Measurements from ENCODE around the gene ADIRF.

ADIRF gene

GRCh38 chr10:86954681-86955500, 13.4 kb upstream of the ADIRF start:
- H3K27me3 Mint-ChIP-seq: no peaks in the 10 kb centered on the region
- H3K4me1 Mint-ChIP-seq (ENCODE audit: low read depth): peaks cover 14% of the 10 kb centered on the region
- peaks cover 8% of the 10 kb centered on the region for H3K36me3 Mint-ChIP-seq
- H3K9me3 Mint-ChIP-seq (ENCODE audit: low read depth): peaks cover 6% of the 10 kb centered on the region
- H3K4me3 Mint-ChIP-seq: no peak overlapping the region
- H3K27ac Mint-ChIP-seq: no peak overlapping the region

DNA sequence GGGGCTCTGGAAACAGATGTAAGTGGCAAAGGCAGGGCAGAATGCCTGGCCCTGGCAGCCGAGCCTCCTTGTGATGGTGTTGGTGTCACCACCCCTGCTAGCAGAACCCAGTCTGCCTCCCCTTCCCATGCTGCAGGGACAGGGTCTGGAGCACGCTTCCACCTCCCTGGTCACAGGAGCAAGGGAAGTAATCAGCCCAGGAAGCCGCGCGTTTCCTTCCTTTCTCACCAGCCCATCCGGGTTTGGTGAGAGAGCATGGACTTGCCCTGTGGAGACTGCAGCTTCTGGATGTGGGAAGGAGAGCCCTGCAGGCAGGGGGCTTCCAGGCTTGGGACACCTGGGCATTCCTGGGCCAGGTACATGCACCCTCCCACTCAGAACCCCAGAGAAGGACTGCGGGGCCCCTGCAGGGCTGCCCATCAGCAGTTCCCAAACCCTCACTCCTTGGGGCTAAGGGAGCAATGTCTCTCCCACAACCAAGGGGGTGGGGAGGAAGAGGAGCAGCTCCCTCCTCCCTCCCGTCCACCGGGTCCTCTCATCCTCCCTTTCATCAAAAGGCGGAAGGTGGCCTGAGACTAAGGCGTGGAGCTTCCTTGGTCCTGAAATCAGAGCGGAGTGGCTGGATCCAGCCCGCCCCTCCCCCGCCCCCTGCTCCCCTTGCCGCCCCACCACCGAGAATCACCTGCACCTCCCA, 12.6 kb upstream of the ADIRF start:
- Mint-ChIP-seq H3K36me3 (peaks cover 4% of the 10 kb centered on the region), H3K27me3 (no peaks in the 10 kb centered on the region), H3K27ac (no peak overlapping the region), H3K4me1 (ENCODE audit: low read depth) (peaks cover 10% of the 10 kb centered on the region), H3K4me3 (no peak overlapping the region), H3K9me3 (ENCODE audit: low read depth) (peaks cover 6% of the 10 kb centered on the region)

DNA sequence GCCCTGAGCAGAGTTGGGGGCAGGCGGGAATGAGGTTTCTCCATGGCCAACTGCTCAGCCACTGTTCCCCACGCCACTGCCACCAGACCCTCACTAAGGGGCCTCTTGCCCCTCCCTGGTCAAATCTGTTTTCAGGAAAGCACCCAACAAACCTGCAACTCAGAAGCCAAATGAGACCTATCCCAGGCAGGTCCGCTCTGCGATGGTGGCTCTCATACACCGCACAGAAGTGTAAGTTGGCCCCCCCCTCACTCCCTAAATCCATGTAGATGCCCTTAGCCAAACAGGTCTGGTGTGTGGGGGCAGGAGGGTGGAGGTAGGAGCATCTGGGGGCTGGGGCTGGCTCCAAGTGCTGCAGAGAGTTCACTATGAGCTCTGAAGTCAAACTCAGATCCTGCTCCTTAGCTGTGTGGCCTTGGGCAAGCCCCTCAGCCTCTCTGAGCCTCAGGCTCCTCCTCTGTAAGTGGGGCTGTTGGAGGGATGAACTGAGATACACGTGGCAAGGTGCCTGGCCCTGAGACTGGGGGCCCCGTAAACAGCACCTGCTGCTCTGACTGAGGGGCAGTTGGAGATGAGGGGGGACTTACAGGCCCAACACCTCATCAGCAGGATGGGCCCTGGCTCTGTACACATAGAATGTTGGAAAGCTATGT, 12.0 kb upstream of the ADIRF start:
- Mint-ChIP-seq H3K9me3 (ENCODE audit: low read depth) (peaks cover 6% of the 10 kb centered on the region), H3K4me1 (ENCODE audit: low read depth) (peaks cover 4% of the 10 kb centered on the region), H3K27me3 (no peaks in the 10 kb centered on the region), H3K36me3 (peaks cover 4% of the 10 kb centered on the region), H3K4me3 (no peak overlapping the region), H3K27ac (no peak overlapping the region)

GRCh38 chr10:86956848-86957448, 11.3 kb upstream of the ADIRF start:
- H3K9me3 Mint-ChIP-seq (ENCODE audit: low read depth): peaks cover 2% of the 10 kb centered on the region
- peaks cover 3% of the 10 kb centered on the region for H3K4me1 Mint-ChIP-seq (ENCODE audit: low read depth)
- no peaks in the 10 kb centered on the region for H3K27me3 Mint-ChIP-seq
- no peak overlapping the region for H3K4me3 Mint-ChIP-seq
- H3K27ac Mint-ChIP-seq: no peak overlapping the region
- peaks cover 3% of the 10 kb centered on the region for H3K36me3 Mint-ChIP-seq

DNA sequence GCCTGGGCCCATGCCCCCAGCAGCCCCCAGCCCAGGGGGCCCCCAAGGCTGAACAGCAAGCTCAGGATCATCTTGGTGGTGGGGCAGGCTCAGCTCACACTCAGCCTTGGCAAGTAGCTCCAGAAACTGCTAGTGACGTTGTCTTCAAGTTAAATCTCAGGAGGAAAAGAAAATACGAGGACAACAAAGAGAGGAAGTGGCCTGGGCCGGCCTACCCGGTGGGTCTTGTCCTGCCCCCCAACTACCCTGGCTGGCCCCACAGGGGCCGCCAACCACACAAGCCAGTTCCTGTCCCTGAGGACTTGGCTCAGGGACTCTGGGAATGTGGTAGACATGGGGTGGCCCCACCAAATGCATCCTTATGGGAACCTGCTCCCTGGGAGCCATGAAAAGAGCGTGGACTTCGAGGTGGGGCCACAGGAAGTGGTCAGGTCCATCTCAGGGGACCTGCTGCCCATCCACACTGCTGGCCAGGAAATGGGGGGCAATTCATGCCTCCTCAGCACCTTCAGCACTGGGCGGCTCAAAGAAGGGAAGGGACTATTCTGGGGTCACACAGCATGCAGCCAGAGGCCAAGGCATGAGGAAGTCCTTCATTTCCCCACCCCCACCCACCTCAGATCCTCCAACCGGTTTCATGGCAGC, 10.7 kb upstream of the ADIRF start, which contains the start of gene MMRN2:
Gene MMRN2, minus strand, starts transcription at position 145 of the 645 bp plus-strand sequence. Its CDS starts 74 bp downstream, at position 71.
- peaks cover 3% of the 10 kb centered on the region for H3K4me1 Mint-ChIP-seq (ENCODE audit: low read depth)
- H3K27ac Mint-ChIP-seq: no peak within 1 kb of the TSS
- no peaks in the 10 kb centered on the region for H3K36me3 Mint-ChIP-seq
- H3K27me3 Mint-ChIP-seq: no peaks in the 10 kb centered on the region
- no peak within 1 kb of the TSS for H3K4me3 Mint-ChIP-seq
- no peaks in the 10 kb centered on the region for H3K9me3 Mint-ChIP-seq (ENCODE audit: low read depth)

DNA sequence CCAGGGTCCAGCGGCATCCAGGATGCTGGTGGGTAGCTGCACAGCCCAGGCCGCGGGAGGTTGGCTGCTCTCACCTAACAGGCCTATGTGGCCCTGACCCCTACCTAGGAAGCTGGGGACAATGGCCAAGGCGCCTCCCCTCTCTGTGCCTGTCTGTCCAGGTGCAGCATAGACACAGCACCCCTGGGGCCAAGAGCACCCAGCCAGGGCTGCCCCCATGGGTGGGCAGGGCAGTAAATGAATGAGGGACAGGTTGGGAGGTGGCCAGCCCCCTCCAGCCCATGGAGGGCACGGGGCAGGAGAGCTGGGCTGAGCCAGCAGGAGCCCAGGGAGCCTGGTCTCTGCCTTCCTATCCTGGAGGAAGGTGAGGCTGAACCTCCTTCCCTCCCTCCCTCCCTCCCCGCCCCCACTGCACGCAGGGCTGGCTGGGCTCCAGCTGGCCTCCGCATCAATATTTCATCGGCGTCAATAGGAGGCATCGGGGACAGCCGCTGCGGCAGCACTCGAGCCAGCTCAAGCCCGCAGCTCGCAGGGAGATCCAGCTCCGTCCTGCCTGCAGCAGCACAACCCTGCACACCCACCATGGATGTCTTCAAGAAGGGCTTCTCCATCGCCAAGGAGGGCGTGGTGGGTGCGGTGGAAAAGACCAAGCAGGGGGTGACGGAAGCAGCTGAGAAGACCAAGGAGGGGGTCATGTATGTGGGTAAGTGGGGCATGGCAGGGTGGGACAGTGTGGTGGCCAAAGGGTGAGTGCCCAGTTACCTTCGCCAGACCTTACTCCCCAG, 10.0 kb upstream of the ADIRF start, which contains the start of gene SNCG:
Gene SNCG, plus strand, starts transcription at position 484 of the 785 bp plus-strand sequence. Its CDS starts 99 bp downstream, at position 583.
- H3K27me3 Mint-ChIP-seq: no peaks in the 10 kb centered on the region
- no peak within 1 kb of the TSS for H3K27ac Mint-ChIP-seq
- no peak within 1 kb of the TSS for H3K4me3 Mint-ChIP-seq
- H3K36me3 Mint-ChIP-seq: no peaks in the 10 kb centered on the region
- no peaks in the 10 kb centered on the region for H3K9me3 Mint-ChIP-seq (ENCODE audit: low read depth)
- peaks cover 3% of the 10 kb centered on the region for H3K4me1 Mint-ChIP-seq (ENCODE audit: low read depth)

DNA sequence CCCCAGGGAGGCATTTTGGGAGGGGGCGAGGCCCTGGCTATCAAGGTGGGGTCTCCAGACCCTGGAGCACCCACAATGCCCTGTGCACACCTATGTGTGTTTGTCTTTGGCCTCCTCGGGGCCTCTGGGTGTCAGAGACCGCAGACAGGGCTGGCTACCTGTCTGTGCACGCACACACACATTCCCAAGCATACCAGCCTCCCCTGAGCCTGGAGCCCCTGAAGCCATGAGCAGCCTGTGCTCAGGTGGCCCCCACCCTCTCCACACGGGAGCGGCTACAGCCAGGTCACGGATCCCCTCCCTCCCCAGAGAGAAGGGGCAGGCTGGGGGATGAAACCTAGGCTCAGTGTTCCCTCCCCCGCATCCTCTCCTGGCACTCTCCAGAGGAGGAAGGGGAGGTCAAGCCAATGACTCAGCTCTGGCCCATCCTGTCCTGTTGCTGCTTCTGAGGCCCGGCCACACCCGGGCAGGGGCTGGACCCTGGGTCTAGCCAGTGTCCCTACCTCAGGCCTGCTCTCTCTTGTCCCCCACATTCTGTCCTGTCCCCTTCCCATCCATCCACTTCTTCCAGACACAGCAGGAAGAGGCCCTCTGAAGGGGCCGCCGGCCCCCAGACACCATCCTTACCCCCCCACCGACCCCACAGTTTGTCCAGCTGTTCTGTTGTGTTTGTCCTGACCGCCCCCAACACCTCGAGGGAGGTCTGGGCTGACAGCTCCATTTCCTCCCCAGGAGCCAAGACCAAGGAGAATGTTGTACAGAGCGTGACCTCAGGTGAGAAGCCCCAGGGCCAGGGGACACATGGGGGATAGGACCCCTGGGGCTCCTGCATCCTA, 9.2 kb upstream of the ADIRF start:
- Mint-ChIP-seq H3K36me3 (no peaks in the 10 kb centered on the region), H3K27me3 (no peaks in the 10 kb centered on the region), H3K9me3 (ENCODE audit: low read depth) (no peaks in the 10 kb centered on the region), H3K4me1 (ENCODE audit: low read depth) (peaks cover 3% of the 10 kb centered on the region), H3K27ac (no peak overlapping the region), H3K4me3 (no peak overlapping the region)

GRCh38 chr10:86959737-86960002, 8.6 kb upstream of the ADIRF start:
- no peaks in the 10 kb centered on the region for H3K27me3 Mint-ChIP-seq
- no peaks in the 10 kb centered on the region for H3K36me3 Mint-ChIP-seq
- H3K9me3 Mint-ChIP-seq (ENCODE audit: low read depth): no peaks in the 10 kb centered on the region
- peaks cover 3% of the 10 kb centered on the region for H3K4me1 Mint-ChIP-seq (ENCODE audit: low read depth)
- no peak overlapping the region for H3K27ac Mint-ChIP-seq
- H3K4me3 Mint-ChIP-seq: no peak overlapping the region

- no peak overlapping the region for H3K27ac Mint-ChIP-seq
- peaks cover 5% of the 10 kb centered on the region for H3K4me1 Mint-ChIP-seq (ENCODE audit: low read depth)
- H3K9me3 Mint-ChIP-seq (ENCODE audit: low read depth): no peaks in the 10 kb centered on the region
- H3K27me3 Mint-ChIP-seq: no peaks in the 10 kb centered on the region
- no peak overlapping the region for H3K4me3 Mint-ChIP-seq
- H3K36me3 Mint-ChIP-seq: no peaks in the 10 kb centered on the region
These were observed 8.0 kb upstream of the ADIRF start for GRCh38 chr10:86960003-86960862.

DNA sequence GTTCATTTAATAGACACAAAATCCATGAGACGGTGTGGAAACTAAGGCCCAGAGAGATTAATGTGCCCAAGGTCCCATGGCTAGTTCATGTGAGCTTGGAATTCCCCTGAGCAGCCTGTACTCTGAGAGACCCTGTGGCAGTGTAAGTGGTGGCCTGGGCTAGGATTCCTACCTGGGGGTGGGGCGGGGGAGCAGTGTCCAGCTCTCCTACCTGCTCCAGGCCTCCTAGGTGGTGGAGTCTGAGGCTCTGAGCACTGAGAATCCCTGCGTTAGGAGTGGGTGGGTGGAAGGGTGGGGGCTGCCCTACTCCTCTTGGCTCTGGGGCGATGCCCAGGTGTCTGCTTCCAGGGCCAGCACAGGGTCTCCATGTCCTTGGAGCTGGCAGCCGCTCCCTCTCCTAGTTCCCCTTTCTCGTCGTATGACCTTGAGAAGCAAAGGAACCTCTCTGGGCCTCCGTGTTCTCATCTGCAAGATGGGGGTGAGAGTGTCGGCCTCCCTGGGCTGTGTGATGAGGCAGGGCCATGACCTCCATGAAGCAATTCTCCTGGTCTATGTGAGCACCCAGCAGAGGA, 7.3 kb upstream of the ADIRF start:
- no peaks in the 10 kb centered on the region for H3K36me3 Mint-ChIP-seq
- no peaks in the 10 kb centered on the region for H3K9me3 Mint-ChIP-seq (ENCODE audit: low read depth)
- no peak overlapping the region for H3K4me3 Mint-ChIP-seq
- peaks cover 12% of the 10 kb centered on the region for H3K4me1 Mint-ChIP-seq (ENCODE audit: low read depth)
- no peak overlapping the region for H3K27ac Mint-ChIP-seq
- H3K27me3 Mint-ChIP-seq: no peaks in the 10 kb centered on the region

- Mint-ChIP-seq H3K27ac (no peak overlapping the region), H3K9me3 (ENCODE audit: low read depth) (no peaks in the 10 kb centered on the region), H3K4me3 (no peak overlapping the region), H3K27me3 (no peaks in the 10 kb centered on the region), H3K4me1 (ENCODE audit: low read depth) (peaks cover 18% of the 10 kb centered on the region), H3K36me3 (no peaks in the 10 kb centered on the region)
These were observed 6.7 kb upstream of the ADIRF start for GRCh38 chr10:86961481-86962091.

All from activated naive CD8-positive, alpha-beta T cell (primary cell).